ENCODE results near the gene FUBP3.

FUBP3 gene, protein sequence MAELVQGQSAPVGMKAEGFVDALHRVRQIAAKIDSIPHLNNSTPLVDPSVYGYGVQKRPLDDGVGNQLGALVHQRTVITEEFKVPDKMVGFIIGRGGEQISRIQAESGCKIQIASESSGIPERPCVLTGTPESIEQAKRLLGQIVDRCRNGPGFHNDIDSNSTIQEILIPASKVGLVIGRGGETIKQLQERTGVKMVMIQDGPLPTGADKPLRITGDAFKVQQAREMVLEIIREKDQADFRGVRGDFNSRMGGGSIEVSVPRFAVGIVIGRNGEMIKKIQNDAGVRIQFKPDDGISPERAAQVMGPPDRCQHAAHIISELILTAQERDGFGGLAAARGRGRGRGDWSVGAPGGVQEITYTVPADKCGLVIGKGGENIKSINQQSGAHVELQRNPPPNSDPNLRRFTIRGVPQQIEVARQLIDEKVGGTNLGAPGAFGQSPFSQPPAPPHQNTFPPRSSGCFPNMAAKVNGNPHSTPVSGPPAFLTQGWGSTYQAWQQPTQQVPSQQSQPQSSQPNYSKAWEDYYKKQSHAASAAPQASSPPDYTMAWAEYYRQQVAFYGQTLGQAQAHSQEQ
- 62.5 to 75.4 (median 69.9) reads per million in 4 experiments for total RNA-seq

DNA sequence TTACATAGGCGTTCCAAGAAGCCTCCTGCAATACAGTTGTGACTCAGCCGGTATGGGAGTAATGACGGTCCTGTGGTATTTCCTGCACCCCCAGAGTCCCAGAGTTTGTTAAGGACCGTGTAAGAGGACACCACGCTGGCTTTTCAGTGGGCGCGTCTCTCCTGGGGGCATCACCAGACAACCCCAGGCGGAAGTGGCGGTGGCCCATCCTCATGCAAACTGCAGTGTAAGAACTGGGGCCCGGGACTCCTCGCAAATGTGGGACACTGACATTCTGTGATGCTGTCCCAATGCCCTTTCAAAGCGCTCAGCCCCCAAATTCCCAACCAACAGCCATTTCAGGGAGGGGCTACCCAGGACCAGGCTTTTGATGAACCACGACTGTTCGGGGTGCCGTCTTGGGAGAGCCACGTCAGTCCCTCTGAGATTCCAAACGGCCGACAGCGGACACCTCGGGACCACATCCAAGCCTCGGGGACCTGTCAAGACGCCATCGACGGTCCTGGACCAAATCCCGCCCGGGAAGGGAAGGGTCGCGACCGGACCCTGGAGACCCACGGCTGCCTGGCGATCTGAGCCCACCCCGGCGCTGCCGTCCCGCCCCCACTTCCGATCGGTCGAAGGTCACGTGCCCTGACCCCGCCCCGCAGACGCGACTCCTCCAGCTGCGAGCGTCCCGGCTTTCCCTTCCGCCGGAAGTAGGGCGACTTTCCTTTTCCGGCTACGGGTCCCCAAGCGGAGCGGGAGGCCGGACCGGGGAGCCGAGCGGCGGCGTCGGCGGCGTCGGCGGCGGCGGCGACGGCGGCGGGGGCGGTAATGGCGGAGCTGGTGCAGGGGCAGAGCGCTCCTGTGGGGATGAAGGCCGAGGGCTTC lies at the start of gene FUBP3:
FUBP3 (plus strand) TSS at position 713 of the 873 bp plus-strand sequence; CDS start at position 817, 104 bp downstream.
- peak; percentile 78 for DNase-seq

DNA sequence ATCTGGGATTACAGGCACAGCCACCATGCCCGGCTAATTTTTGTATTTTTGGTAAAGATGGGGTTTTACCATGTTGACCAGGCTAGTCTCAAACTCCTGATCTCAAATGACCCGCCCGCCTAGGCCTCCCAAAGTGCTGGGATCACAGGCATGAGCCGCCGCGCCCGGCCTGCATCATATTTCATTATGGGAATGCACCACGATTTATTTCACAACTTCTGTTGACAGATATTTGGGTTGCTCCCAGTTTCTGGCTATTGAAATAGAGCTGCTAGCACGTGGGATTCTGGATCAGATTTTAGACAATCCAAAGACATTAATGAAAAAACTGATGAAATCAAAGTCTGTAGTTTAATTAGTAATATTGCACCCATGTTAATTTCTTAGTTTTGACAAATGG lies 48.4 kb upstream of the FUBP3 start:
- no peak for DNase-seq

DNA sequence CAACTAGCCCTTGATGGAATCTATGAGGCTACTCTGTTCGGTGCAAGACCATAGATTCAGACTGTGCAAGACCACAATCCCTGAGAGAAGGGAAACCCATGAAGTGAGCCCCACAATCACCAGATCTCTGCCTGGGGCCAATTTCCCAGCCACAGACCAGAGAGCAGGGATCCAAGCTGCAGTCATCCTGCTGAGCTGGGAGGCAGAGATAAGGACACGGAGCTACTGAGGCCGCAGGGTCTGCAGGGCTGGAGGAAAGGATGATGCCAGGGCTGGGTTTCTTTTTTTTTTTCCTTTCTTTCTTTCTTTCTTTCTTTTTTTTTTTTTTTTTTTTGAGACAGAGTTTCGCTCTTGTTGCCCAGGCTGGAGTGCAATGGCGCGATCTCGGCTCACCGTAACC lies 47.7 kb upstream of the FUBP3 start:
- no peak for DNase-seq

DNA sequence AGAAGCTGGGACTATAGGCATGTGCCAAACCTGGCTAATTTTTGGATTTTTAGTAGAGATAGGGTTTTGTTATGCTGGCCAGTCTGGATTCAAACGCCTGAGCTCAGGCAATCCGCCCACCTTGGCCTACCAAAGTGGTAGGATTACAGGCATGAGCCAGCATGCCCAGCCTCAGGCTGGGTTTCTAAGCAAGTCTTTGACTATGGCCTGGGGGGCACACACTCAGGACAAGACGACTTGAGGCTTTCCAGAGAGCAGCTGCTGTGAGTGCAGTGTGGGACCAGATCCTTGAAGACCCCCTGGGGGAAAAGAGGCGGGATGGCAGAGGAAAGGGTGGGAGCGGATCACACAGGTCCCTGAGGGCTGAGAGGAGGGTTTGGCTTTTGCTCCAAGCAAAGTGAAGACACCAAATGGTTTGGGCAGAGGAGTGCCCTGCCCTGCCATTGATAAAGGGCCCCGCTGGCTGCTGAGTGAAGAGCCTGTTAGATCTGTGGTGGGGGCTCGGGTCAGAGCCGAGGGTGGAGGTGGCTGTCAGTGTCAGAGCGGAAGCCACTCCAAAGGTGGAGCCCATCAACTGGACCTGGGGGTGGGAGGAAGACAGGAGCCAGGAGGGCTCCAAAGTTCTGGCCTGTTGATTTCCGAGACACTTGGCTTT lies 46.8 kb upstream of the FUBP3 start:
- DNase-seq: no peak

DNA sequence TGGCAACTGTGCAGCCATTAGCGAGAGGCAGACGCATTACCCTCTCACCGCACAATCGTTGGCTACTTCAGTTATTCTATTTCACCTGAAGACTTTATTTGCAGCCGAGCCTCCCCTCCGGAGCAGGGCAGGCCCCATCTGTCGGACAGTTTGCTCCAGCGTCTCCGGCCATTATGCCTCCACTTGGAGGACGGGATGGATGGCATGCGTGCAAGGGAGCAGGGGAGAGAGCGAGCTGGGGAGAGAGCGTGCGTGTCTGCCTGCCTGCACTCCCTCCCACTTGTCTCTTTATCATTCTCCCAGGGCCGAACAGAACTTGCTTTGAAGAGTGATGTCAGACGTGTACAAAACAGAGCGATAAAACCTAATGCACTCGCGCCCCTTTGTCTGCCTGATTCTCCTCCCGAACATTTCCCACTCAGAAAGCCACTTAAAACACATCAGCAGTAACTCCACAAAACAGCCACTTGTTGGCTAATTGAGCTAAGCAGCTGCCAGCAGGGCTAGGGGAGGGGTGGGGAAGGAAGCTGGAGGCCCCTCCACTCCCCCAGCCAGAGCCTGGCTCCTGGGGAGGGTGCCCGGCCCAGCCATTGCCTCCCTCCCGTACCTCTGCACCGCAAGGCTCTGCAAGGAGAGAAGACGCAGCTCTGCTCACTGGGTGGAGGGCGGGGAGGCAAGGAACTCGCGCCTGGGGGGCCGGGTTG lies 43.4 kb upstream of the FUBP3 start:
- no peak for DNase-seq

DNA sequence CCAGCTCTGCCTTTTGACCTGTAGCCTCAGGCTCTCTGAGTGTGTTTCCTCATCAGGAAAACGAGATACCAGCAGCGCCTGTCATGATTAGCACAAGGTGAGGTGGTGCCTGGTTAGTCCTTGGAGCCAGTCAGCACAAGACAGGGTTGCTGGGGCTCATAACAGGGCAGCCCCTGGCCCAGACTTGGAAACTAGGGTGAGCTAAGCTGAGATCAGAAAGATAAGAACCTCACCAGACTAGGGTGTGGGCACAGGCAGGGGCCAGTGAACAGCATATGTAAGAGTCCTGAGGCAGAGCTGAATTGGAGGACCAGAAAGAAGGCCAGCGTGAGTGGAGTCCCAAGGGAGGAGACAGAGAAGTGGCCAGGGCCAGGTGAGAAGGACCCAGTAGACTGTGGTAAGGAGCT lies 42.7 kb upstream of the FUBP3 start:
- no peak for DNase-seq

DNA sequence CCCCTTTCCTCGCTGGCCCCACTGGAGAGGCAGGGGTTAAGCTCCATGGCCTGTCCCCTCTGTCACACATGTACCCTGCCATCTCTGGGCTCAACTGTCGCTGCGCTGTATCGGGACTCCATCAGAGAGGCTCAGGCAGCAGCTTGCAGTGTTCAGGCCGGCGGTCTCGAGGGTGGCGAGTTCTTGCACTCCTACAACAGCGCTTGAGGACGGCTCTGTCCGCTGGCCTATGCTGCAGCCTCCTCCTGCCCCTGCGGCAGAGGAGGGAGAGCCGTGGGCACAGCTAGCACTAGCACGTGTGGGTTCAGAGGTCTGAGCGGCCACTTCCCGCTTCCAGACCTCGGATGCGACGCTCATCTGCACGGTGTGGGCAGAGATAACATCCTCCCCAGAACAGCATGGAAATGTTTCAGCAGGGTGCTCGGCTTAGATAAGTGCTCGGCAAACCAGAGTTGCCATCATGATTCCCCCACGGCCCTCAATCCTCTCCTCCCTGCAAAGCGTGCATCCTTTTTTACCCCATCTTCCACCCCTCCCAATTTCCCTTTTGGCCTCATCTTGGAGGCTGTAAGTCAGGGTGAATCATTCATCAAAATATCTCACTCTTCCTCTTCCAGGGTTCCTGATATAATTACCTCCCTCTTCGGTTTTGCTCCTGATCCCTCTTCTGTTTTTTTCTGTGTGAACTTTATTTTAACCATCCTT lies 41.9 kb upstream of the FUBP3 start:
- no peak for DNase-seq

DNA sequence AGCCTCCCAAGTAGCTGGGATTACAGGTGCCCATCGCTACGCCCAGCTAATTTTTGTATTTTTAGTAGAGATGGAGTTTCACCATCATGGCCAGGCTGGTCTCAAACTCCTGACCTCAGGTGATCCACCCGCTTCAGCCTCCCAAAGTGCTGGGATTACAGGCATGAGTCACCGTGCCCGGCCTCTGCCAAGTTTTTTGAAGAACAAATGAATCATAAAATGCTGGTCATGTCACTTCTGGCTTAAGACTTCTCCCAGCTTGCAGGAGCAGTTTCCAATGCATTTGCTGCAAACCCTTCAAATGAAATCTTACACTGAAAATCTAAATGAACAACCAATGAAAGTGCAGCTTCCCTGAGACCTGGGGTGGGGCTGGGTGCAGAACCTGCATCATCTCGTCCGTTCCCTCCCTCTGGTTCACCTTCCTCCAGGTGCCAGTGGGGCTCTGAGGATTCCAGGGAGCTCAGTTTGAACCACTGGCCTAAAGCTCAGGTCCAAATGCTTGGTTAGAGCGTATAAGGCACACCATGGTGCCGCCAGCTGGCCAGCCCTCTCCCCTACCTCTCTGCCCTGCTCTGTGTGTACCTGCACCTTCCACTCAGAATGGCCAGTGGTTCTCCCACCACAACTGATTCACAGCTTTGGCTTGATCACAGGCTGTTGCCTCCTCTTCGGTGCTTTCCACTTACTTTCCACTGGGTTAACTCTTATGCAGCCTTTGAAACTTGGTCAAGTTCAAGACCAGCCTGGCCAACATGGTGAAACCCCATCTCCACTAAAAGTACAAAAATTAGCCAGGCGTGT lies 39.8 kb upstream of the FUBP3 start:
- DNase-seq: no peak

DNA sequence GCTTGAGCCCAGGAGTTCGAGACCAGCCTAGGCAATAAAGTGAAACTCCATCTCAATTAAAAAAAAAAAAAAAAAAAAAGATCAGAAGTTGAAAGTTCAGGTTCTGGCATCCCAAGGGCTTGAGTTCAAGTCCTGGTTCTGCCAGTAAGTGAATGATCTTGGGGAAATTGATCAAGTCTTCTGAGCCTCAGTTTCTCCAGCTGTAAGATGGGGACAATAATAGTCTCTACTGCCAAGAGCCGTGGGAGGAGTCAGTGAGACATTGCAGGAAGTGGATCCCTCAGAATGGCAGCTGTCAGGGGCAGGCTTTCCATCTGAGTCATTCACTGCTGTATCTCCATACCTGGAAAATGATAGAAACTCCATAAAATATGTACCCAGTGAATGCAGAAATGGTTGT lies 37.8 kb upstream of the FUBP3 start:
- DNase-seq: no peak

DNA sequence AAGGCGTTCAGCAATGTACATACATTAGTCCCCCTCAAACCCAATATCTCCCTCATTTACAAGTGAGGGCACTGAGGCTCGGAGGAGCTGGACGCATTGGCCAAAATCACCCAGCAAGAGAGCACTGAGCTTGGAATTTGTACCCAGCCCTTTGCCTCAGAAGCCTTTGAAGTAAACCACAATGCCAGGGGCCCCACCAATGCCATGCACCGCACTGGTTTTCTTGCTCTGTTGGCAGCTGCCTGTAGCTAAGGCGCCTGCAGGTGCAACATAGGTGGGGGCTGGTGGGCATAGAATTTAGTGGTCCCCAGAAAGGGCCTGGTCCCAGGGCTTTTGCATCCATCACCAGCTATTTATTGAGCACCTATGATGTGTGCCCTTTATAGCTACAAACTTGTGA lies 37.3 kb upstream of the FUBP3 start:
- no peak for DNase-seq

DNA sequence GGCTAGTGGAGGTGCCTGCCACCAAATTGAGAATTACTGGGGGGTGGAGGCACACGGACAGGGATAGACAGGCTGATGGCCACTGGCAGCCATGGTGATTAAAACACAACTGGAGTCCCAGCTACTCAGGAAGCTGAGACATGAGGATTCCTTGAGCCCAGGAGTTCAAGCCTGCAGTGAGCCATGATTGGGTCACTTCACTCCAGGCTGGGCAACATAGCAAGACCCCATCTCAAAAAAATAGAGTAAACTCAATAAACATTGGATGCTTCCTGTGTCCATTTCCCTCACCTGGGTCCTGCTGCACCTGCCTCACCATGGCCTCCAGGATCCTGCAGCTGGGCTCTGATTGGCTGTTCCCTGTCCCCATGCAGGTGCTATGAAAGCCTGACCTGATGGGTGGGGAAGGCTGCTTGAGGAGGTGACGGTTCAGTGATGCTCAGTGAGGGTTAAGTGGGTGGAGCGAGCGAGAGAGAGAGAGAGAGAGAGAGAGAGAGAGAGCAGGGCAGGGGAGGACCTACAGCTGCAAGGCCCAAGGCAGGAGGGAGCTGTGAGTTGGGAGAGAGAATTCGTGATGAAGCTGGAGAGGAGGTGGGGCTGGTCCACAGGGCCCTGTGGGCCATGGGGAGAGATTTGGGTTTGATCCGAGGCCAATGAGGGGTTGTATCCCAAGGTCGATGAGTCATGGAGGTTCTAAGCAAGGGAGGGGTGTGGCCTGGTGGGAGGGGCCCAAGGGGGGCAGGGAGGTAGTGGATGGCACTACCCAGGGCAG lies 36.7 kb upstream of the FUBP3 start:
- DNase-seq: no peak

DNA sequence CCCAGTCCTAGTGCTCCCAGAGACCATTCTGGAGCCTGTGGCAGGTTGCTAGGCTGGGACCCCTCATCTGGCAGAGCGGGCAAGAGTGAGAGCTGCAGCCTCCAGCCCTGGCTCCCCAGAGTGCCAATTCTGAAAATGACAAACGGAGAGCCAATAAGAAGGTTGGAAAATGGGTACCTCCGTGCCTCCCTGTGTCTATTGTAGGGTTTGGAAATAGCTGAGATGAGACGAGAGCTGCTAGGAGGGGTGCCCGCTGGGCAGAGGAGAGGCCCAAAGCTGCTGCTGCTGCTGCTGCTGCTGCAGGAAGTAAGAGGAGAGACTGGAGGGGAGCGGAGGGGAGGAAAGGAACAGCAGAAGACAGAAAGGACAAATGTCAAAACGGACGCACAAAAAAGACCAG lies 36.0 kb upstream of the FUBP3 start:
- no peak for DNase-seq

DNA sequence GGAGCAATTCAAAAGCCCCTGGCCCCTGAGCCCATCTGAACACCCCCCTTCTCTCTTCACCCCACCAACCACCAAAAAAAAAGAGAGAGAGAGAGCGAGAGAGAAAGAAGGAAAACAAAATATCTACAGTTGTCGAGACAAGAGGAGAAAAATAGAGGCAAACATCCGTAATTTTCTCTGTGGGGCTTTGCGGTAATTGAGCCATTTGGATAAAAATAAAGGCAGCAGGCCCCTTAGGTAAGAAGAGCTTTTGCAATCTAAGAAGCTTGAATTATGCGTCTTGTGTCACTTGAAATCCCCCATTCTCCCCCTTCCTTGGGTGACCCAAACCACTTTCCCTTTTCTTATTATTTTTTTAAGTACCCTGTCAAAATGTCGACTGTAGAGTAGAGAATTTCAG lies 35.5 kb upstream of the FUBP3 start:
- DNase-seq: no peak

DNA sequence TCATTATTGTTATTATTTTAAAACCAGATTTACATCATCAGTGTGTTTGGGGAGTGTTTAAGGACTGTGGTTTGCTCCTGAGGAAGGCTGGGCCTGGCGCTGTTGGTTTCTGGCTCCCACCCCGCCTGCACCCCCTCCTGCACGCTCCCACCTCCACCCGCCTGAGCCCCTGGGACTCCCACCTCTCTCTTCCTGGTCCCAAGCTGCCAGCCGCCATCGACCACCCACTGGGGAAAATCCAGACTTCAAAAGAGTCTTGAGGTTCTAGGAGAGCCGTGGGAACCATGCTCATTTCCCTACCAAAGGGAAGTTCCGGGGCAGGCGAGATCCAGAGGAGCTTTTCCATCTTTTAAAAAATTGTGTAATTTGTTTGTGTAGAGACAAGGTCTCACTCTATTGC lies 35.0 kb upstream of the FUBP3 start:
- no peak for DNase-seq

DNA sequence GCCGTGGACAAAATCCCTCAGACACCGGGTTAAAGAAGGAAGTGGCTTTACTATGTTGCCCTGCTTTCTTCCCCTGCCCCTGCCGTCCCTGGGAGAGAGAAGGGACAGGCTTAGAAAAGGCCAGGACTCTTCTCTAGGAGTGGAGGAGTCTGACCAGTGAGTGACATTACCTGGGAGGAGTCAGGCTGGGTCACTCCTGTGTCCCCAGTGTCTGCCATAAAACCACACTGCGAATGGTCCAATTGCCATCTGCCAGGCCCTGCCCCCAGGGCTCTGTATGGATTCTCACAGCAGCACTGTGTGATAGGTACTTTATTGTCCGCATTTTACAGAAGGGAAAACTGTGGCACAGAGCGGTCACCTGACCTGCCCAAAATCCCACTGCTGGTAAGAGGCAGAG lies 31.3 kb upstream of the FUBP3 start:
- DNase-seq: no peak

DNA sequence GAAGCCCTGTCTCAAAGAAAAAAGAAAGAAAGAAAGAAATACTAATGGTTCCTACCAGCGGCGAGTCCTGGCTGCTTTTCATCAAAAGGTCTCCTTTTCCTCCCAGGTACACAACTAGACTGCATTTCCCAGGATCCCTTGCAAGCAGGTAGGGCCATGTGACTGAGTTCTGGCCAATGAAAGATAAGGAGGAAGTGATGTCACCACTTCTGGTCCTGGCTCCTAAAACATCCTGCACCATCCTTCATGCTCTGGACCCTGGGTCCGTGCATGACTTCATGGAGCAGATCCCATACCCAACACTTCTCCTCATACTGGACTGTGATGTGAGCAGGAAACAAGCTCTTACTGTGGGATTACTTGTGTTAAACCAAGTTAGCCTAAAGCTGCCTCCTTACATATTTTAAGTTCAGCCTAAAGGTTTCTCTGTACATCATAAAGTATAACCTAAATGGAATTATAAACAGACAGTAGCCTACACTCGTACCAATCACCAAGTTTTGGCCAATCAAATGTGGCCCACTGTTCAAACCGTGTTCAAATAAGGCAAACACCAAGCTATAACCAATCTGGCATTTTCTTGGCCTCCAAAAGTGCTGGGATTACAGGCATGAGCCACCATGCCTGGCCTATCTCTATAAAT lies 30.2 kb upstream of the FUBP3 start:
- DNase-seq: no peak

DNA sequence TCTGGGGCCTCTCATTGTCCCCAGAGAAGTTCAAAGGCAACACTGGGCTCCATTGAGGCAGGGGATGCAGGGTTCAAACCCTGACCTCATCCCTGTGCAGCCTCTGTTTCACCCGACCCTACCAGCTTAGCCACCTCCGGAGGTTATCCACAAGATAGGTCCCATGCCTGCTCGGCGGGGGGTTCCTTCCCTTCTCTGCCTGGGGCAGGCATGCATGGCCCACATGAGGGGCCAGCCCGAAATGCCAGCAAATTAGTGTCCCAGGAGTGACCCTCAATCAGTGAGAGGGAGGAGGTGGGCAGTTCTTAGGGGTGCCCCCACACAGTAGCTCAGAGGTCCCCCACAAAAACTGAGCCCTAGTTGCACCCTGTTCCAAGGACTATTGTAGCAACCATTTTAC lies 24.8 kb upstream of the FUBP3 start:
- no peak for DNase-seq

DNA sequence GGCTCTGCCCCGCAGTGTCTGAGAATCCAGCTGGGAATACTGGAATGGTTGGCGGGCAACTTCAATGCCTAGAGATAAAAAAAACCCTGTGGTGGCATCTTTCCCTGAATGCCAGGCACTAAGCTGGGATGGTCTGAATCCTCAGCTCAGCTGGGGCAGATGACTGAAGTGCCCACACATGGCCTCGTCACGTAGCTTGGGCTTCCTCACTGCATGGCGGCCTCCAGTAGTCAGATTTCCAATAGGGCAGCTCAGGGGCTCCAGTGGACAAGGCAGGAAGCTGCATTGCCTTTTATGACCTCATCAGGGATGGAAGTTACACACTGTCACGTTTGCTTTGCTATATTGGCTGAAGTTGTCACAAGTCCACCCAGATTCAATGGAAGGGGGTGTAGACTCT lies 24.3 kb upstream of the FUBP3 start:
- DNase-seq: no peak

DNA sequence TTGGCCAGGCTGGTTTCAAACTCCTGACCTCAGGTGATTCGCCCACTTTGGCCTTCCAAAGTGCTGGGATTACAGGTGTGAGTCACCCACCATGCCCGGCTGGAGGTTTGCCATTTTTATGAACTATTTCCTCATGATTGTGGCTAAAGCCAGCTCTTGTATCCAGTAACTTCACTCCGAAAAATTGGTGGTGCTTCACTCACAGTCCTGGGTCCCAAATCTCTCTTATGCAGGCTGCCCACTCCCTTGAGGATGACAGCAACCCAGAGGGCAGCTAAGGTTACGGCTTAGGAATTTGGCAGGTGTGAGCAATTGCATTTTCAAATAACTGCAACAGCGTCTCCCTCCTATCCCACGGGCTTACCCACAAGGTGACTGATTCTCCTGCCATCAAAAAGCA lies 23.4 kb upstream of the FUBP3 start:
- DNase-seq: no peak

Data from effector CD8-positive, alpha-beta T cell (primary cell).